ENCODE data around the gene SNX32. TPM values are rescaled to one million over a fixed set of nuclear protein-coding genes. Genes with fewer than 3 reads are reported as not detected.
A peak's percentile ranks its signal among the peaks of the same experiment; 100 is the strongest.

Gene SNX32
- total and polyA plus RNA-seq, 9 of the 15 experiments (the other 6 are each of a cell fraction or from before 2014, with no cell fraction given) = 0.03 TPM; not detected in 7

GRCh38 chr11:65811764-65812475 lies 21.8 kb upstream of the SNX32 start:
- POLR2A ChIA-PET = interaction anchor here (0.7 to 1.5 kb wide), 9 partner anchors 8 to 176 kb away, joined by 3 to 7 read pairs (median 4); partner anchors contain the start of genes AP5B1 and CFL1
- Histone ChIP-seq H3K27ac (ENCODE audit: extremely low read depth, low read depth, low read length) (no peak overlapping the region), H3K79me2 (ENCODE audit: control insufficient read depth, insufficient read depth, low read length) (no peaks in the 10 kb centered on the region), H3K9ac (ENCODE audit: insufficient read depth in 1 of 2, low read depth in 2 of 2, low read length in 2 of 2) (peak overlapping the region in 1 of 2 experiments; percentile 74; a peak in 1 of 4 replicates), H3K4me2 (ENCODE audit: insufficient read depth, low read length) (no peak overlapping the region), H3K4me3 (no peak overlapping the region), H3K9me1 (ENCODE audit: control insufficient read depth, insufficient read depth, low read length) (no peaks in the 10 kb centered on the region), H3K36me3 (ENCODE audit: control insufficient read depth, insufficient read depth, low read length) (no peaks in the 10 kb centered on the region), H3K9me3 (replicated peaks; ENCODE audit: control insufficient read depth, insufficient read depth, low read depth, low read length) (no peaks in the 10 kb centered on the region), H2AFZ (ENCODE audit: low read depth, low read length) (0 out of 2 replicates have a peak overlapping the region, but pooled peaks have one; percentile 6), H3K4me1 (replicated peaks in 1 of 2; ENCODE audit: control insufficient read depth in 2 of 2, insufficient read depth in 2 of 2, low read length in 2 of 2) (peaks cover 4 to 9% of the 10 kb centered on the region in 2 experiments; a peak in 3 of 5 replicates), H4K20me1 (replicated peaks; ENCODE audit: control insufficient read depth, insufficient read depth, low read length) (0 out of 2 replicates have a peak, but pooled peaks cover 3% of the 10 kb centered on the region), H3K27me3 (ENCODE audit: control insufficient read depth in 2 of 2, insufficient read depth in 2 of 2, low read length in 2 of 2) (peaks cover 37 to 49% of the 10 kb centered on the region in 2 experiments; a peak in 4 of 5 replicates)
- no TSS peak for BruUV-seq (replicated peaks)
- CTCF ChIA-PET (ENCODE audit: low intra/inter-chr PET ratio) = no interaction called here
- in situ Hi-C loops (cut with MboI) = no loop called here
- TF ChIP-seq MED1 (CRISPR knock-in tag; IDR thresholded peaks at IDR 0.05; ENCODE audit: borderline replicate concordance) (no peak), TFAP4 (CRISPR knock-in tag; IDR thresholded peaks at IDR 0.05; ENCODE audit: borderline replicate concordance) (peak; percentile 48; the same call in 1 of the 2 replicates), ATF3 (IDR thresholded peaks at IDR 0.05) (peak; percentile 11; the same call in 1 of the 2 replicates), ATF3 (CRISPR knock-in tag; conservative IDR thresholded peaks at IDR 0.05) (no peak), CEBPG (CRISPR knock-in tag; IDR thresholded peaks at IDR 0.05) (no peak), CEBPG (tag; conservative IDR thresholded peaks at IDR 0.05 in 1 of 2, IDR thresholded peaks at IDR 0.05 in 1 of 2) (peak; percentile 30 to 58; a peak in 1 of 4 replicates), CTCF (IDR thresholded peaks at IDR 0.05 in 2 of 3, conservative IDR thresholded peaks at IDR 0.05 in 1 of 3; ENCODE audit: insufficient read depth in 2 of 3, low read depth in 1 of 3, low read length in 3 of 3) (peak in 2 of 3 experiments; percentile 6 to 27; a peak in 1 of 6 replicates), SPI1 (IDR thresholded peaks at IDR 0.05; ENCODE audit: borderline replicate concordance, low read depth, low read length) (no peak)
- 12% methylated on average over 19 of the region's 19 CpGs for WGBS (ENCODE audit: insufficient coverage, low coverage, missing lambda C conversion rate)
- DNase-seq (ENCODE audit: extremely low read depth in 1 of 4, low spot score in 3 of 4) = no peak
- ATAC-seq = peak; percentile 64
- no peak for FAIRE-seq
- intact Hi-C loops (cut with micrococcal nuclease) = loop anchor here (10.0 kb wide), 1 partner anchor 267 kb away; no protein-coding TSS in a partner anchor
